MG63 (cell line): ENCODE results near the gene U2SURP. TPM values are rescaled to one million over a fixed set of nuclear protein-coding genes. Genes with fewer than 3 reads are reported as not detected.
A peak's percentile ranks its signal among the peaks of the same experiment; 100 is the strongest.
"Not testable (repeated sequence)": the region's sequence is repeated elsewhere in the genome, so short reads cannot be mapped to it uniquely, and the experiment has no call there.

Experiments used
- DNase-seq: peaks from one replicate; pipeline ENCODE4 v3.0.0-alpha.2; 2020
- H3K27me3 ChIP-seq: fragments of 250-450 bp; sonication (Bioruptor Pico); 2 replicates; pipeline ENCODE4 v1.5.1; 2020; ENCODE audit warnings: mild to moderate bottlenecking, moderate library complexity
- H3K36me3 ChIP-seq: fragments of 250-450 bp; sonication (Bioruptor Pico); 2 replicates; pipeline ENCODE4 v1.5.1; 2020; ENCODE audit warnings: mild to moderate bottlenecking, moderate library complexity
- H3K4me3 ChIP-seq: fragments of 250-450 bp; sonication (Bioruptor Pico); 2 replicates; pipeline ENCODE4 v1.5.1; 2020; ENCODE audit warnings: mild to moderate bottlenecking, moderate library complexity
- H3K9me3 ChIP-seq: fragments of 250-450 bp; sonication (Bioruptor Pico); 2 replicates; pipeline ENCODE4 v1.5.1; 2020; ENCODE audit warnings: mild to moderate bottlenecking, moderate library complexity
- total RNA-seq: library from RNA; depleted of rRNA; stranded (reverse); fragments of >200 nt; shearing (Covaris generic); gene quantifications from 2 replicates; pipeline ENCODE4 v1.2.3, GENCODE V29; 2014; ENCODE audit warnings: low replicate concordance

U2SURP gene
- total RNA-seq, 1 experiment from 2014 or later, result 65.3 TPM

- no peaks in the 10 kb centered on the region for H3K9me3 ChIP-seq
- H3K27me3 ChIP-seq, result no peaks in the 10 kb centered on the region
- no peak for DNase-seq
- no peak overlapping the region for H3K4me3 ChIP-seq
- no peaks in the 10 kb centered on the region for H3K36me3 ChIP-seq
These were observed 4.0 kb upstream of the U2SURP start for GRCh38 chr3:142997330-142997729.

DNA sequence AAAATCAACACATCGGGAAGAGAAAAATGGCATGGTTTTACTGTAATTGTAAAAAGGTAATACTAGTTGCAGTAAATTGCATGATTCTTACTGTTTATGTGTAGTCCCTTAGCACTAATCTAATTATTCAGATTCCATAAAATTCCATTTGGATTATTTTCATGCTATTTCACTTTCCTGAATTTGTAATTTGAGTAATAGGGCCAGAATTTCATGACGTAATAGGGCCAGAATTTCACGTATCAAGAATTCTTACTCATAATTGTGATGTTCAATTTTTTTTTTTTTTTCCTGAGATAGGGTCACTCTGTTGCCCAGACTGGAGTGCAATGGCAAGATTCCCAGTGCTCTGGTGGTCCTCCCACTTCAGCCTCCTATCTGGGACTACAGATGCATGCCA, 2.9 kb upstream of the U2SURP start:
- no peaks in the 10 kb centered on the region for H3K36me3 ChIP-seq
- no peak overlapping the region for H3K4me3 ChIP-seq
- H3K27me3 ChIP-seq, result no peaks in the 10 kb centered on the region
- H3K9me3 ChIP-seq, result no peaks in the 10 kb centered on the region
- DNase-seq, result no peak

DNA sequence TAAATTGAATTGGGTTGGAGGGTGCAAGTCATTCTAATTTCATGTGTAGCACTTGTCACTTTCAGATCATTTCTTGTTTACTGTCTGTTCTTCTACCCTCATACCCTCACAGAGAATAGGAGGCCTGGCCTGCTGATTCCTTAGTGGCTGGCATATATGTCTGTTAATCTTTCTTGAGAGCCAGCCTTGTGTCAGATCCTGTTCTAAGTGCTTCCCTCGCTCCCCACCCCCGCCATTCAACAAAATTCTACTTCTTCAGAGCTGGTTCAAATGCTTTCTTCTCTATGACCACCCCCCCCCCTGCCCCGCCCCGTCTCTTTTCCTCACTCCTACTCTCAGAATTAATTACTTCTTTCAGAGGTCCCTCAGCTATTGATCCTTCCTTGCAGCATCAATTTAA, 1.5 kb upstream of the U2SURP start:
- H3K36me3 ChIP-seq, result 0 out of 2 replicates have a peak, but pooled peaks cover 2% of the 10 kb centered on the region
- H3K4me3 ChIP-seq, result peak overlapping the region; percentile 82
- DNase-seq, result no peak
- H3K9me3 ChIP-seq, result no peaks in the 10 kb centered on the region
- H3K27me3 ChIP-seq, result no peaks in the 10 kb centered on the region

DNA sequence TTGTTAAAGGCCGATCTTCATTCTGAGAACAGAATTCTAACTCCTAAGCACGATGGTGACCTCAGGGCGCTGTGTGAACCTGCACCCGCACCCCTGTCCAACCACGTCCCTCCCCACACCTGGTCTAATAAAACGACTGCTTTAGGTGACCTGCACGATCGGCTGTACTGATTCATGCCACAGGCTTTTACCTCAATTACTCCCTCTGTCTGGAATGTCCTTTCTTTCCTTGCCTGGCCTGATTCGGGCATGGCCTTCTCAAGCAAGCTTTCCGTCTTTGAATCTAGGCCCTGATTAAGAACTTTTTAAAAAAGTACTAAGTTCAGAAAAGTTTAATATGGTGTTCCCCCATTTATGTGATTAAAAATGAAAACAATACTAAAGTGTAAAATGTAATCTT, 842 bp upstream of the U2SURP start:
- DNase-seq, result no peak

DNA sequence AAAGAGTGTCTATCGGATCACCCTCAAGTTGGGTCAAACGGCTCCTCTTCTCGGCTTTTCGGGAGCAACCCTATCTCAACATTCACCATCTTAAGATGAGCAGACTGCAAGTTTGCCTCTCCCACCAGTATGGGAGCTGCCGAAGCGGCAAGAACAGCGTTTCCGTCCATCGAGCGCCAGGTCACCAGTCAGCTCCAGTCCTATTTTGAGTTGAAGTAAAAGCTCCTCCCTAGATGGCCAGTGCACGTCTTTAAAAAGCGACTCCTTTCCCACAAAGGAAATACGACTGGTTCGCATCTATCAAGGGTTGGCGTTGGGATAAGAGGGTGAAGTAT, 369 bp upstream of the U2SURP start:
- Histone ChIP-seq H3K4me3 (peak overlapping the region; percentile 82), H3K9me3 (no peaks in the 10 kb centered on the region), H3K27me3 (no peaks in the 10 kb centered on the region), H3K36me3 (peaks cover 6% of the 10 kb centered on the region; the same call in 1 of the 2 replicates)
- DNase-seq, result no peak

More for the DNA sequence above, 842 bp upstream of the U2SURP start:
- Histone ChIP-seq H3K4me3 (peak overlapping the region; percentile 82), H3K36me3 (peaks cover 6% of the 10 kb centered on the region; the same call in 1 of the 2 replicates), H3K27me3 (no peaks in the 10 kb centered on the region), H3K9me3 (no peaks in the 10 kb centered on the region)

DNA sequence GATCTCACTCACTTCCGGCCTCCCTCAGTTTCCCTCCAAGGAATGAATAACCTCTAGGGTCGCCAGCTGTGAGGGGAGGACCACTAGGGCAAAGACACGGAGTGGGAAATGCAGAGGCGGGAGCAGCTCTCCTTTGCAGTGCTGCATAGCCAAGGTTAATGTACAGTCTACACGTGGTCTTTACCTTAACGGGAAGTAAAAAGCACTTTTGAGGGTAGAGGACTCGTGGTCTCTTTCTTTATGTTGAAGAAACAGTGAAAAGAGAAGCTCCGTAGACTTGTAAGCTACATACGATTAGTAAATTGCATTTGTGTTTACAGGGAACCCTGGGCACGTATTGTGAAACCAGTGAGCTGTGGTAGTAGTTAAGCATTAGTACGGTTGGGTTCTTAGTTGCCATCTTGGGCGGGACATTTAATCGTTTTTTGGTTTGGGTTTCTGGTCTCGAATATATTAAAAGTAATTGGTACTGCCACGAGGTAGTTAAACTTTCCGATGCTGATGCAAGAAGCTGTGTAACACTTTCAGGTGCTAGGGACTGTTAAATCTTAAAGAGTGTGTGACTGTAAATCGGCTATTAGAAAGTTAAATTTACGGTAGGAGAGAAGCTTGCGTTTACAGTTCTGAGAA, 828 bp downstream of the U2SURP start:
- no peak for DNase-seq
- peak overlapping the region; percentile 82 for H3K4me3 ChIP-seq
- H3K9me3 ChIP-seq, result no peaks in the 10 kb centered on the region
- H3K27me3 ChIP-seq, result no peaks in the 10 kb centered on the region
- peaks cover 6% of the 10 kb centered on the region; the same call in 1 of the 2 replicates for H3K36me3 ChIP-seq

DNA sequence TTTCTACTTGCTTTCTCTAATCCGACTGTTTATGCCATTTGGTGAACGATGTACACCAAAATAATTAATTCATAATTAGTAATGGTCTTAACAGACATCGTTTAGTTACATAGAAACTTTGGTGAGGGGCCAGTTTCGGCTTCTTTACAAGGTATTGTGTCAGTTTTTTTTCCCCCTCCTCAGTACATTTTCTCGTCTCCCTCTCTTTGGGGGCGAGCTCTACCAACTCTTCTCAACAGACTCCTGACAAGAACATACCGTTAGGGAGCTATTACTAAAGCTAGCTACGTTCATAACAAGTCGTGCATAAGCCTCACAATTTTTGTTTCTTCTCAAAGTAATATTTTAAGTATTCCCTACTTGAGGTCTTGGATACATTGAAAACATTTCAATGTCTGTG, 1.4 kb downstream of the U2SURP start:
- no peak for DNase-seq
- peak overlapping the region; percentile 82 for H3K4me3 ChIP-seq

DNA sequence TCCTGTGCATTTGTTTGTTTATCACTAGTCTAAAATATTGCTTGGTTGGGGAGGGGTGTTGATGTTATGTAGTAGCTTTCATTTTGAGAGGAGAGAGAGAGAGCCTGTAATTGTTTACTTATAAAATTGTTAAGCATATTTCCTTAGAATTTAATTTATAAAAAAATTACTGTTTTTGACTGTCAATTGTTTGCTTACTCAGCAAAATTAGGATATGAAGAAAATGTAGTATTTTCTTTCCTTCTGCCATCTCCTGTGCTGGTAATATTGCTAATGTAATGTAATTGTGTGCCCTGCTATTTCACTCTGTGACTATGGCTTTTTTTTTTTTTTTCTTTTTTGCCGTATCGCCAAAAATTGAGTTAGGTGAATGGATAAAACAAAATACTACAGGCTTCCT, 3.5 kb downstream of the U2SURP start:
- Histone ChIP-seq H3K9me3 (no peaks in the 10 kb centered on the region), H3K27me3 (no peaks in the 10 kb centered on the region), H3K4me3 (no peak overlapping the region), H3K36me3 (peaks cover 6% of the 10 kb centered on the region; the same call in 1 of the 2 replicates)
- no peak for DNase-seq

More for the DNA sequence above, 1.4 kb downstream of the U2SURP start:
- Histone ChIP-seq H3K9me3 (no peaks in the 10 kb centered on the region), H3K27me3 (no peaks in the 10 kb centered on the region), H3K36me3 (peaks cover 6% of the 10 kb centered on the region; the same call in 1 of the 2 replicates)

GRCh38 chr3:143010024-143010423, 8.7 kb downstream of the U2SURP start:
- DNase-seq, result no peak
- Histone ChIP-seq H3K27me3 (no peaks in the 10 kb centered on the region), H3K4me3 (no peak overlapping the region), H3K36me3 (peaks cover 19% of the 10 kb centered on the region), H3K9me3 (no peaks in the 10 kb centered on the region)

GRCh38 chr3:143011705-143012104, 10.3 kb downstream of the U2SURP start:
- H3K4me3 ChIP-seq, result no peak overlapping the region
- H3K9me3 ChIP-seq, result no peaks in the 10 kb centered on the region
- DNase-seq, result no peak
- H3K36me3 ChIP-seq, result peaks cover 31% of the 10 kb centered on the region
- H3K27me3 ChIP-seq, result no peaks in the 10 kb centered on the region

GRCh38 chr3:143014921-143015320, 13.6 kb downstream of the U2SURP start:
- Histone ChIP-seq H3K36me3 (peaks cover 63% of the 10 kb centered on the region), H3K4me3 (no peak overlapping the region), H3K27me3 (no peaks in the 10 kb centered on the region), H3K9me3 (no peaks in the 10 kb centered on the region)
- no peak for DNase-seq

DNA sequence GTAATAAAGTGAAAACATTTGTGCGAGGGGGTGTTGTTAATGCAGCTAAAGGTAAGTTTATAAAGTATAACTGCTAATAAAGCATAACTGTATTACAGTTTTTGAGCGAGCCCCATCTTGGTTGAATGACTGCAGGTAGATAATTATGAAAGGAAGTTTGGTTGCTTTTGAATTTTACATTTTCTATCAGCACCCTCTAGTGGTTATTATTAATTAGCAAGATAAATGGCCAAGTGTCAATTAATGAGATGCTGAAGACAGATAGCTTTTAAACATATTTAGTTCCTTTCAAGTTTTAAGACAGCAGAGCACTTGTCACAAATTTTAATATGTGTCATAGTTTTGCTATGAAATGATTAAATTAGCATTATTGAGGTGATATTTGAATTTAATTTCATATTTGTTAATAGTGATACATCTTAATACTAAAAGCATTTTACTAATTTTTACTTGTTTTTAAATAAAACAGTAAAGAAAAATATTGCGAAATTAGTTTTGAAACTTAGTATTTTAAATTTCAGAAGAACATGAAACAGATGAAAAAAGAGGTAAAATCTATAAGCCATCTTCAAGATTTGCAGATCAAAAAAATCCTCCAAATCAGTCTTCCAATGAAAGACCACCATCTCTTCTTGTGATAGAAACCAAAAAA, 15.1 kb downstream of the U2SURP start:
- Histone ChIP-seq H3K27me3 (no peaks in the 10 kb centered on the region), H3K4me3 (no peak overlapping the region), H3K9me3 (no peaks in the 10 kb centered on the region), H3K36me3 (peaks cover 78% of the 10 kb centered on the region)
- no peak for DNase-seq

- H3K36me3 ChIP-seq, result peaks cover 90% of the 10 kb centered on the region
- no peak overlapping the region for H3K4me3 ChIP-seq
- no peak for DNase-seq
- no peaks in the 10 kb centered on the region for H3K27me3 ChIP-seq
- no peaks in the 10 kb centered on the region for H3K9me3 ChIP-seq
These were observed 23.1 kb downstream of the U2SURP start for GRCh38 chr3:143024351-143024960.

GRCh38 chr3:143031327-143031726, 30.0 kb downstream of the U2SURP start:
- H3K36me3 ChIP-seq, result peaks cover 89% of the 10 kb centered on the region
- no peak overlapping the region for H3K4me3 ChIP-seq
- H3K27me3 ChIP-seq, result no peaks in the 10 kb centered on the region
- no peak for DNase-seq
- H3K9me3 ChIP-seq, result no peaks in the 10 kb centered on the region; the same call in 1 of the 2 replicates

DNA sequence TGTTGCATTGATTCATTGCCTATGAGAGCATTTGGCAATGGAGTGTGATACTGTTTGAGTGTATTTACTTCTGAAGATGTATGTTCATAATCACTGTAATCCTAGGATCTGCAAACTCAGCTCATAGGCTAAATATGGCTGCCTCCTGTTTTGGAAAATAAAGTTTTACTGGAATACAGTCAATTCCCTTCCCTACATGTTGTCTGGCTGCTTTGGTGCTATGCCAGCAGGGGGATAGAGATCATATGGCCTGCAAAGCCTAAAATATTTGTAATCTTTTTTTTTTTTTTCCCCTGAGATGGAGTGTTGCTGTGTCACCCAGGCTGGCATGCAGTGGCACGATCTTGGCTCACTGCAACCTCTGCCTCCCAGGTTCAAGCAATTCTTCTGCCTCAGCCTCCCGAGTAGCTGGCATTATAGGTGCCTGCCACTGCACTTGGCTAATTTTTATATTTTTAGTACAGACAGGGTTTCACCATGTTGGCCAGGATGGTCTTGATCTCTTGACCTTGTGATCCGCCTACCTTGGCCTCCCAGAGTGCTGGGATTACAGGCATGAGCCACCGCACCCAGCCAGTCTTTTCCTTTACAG, 30.5 kb downstream of the U2SURP start:
- not testable (repeated sequence) for H3K4me3 ChIP-seq, H3K27me3 ChIP-seq, H3K9me3 ChIP-seq
- H3K36me3 ChIP-seq, result peaks cover 92% of the 10 kb centered on the region
- DNase-seq, result peak; percentile 2

GRCh38 chr3:143035466-143036211, 34.3 kb downstream of the U2SURP start:
- peaks cover 86% of the 10 kb centered on the region for H3K36me3 ChIP-seq
- no peak for DNase-seq
- H3K27me3 ChIP-seq, result no peaks in the 10 kb centered on the region
- H3K9me3 ChIP-seq, result no peaks in the 10 kb centered on the region
- H3K4me3 ChIP-seq, result no peak overlapping the region

DNA sequence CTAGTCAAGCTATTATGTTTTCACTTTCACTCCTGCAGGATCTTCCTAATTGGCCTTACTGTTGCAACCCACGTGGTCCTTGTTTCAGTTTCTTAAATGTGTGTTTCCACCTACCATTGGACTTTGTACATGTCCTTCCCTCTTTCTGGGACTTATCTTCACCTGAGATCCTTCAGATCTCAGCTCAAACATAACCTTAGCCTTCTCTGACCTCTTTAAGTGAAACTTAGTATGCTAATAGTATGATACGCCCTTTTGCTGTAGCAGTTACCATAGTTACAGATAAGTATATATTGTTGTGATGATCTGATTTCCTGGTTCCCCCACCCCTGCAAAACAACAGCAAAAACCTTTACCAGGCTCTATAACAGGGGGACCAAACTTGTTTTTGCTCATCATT, 35.2 kb downstream of the U2SURP start:
- H3K9me3 ChIP-seq, result no peaks in the 10 kb centered on the region
- H3K27me3 ChIP-seq, result no peaks in the 10 kb centered on the region
- H3K36me3 ChIP-seq, result peaks cover 86% of the 10 kb centered on the region
- no peak for DNase-seq
- H3K4me3 ChIP-seq, result no peak overlapping the region
